Subcutaneous abdominal adipose tissue (tissue), 5 donors: ENCODE results near the gene KCNH6.

Source experiments
- H3K27ac ChIP-seq: one replicate; pipeline ENCODE4 v1.7.0; 2013; ENCODE audit warnings: low read depth, mild to moderate bottlenecking, inconsistent platforms, low read length, moderate library complexity
- H3K27me3 ChIP-seq, 5 donors: one replicate each; pipeline ENCODE4 v1.7.0; 2013; ENCODE audit warnings: low read length in 5 of 5, inconsistent platforms in 1 of 5; ENCODE audit not compliant: control insufficient read depth in 5 of 5, insufficient read depth in 4 of 5
- H3K36me3 ChIP-seq, 5 donors: one replicate each; pipeline ENCODE4 v1.7.0; 2013; ENCODE audit warnings: low read length in 5 of 5; ENCODE audit not compliant: control insufficient read depth in 5 of 5, insufficient read depth in 5 of 5
- H3K4me1 ChIP-seq, 5 donors: one replicate each; pipeline ENCODE4 v1.7.0; 2013; ENCODE audit warnings: low read length in 5 of 5, mild to moderate bottlenecking in 3 of 5, moderate library complexity in 1 of 5; ENCODE audit not compliant: control insufficient read depth in 5 of 5, insufficient read depth in 5 of 5
- H3K4me3 ChIP-seq, 5 donors: one replicate each; pipeline ENCODE4 v1.7.0; 2013; ENCODE audit warnings: low read length in 5 of 5, low read depth in 1 of 5
- H3K9ac ChIP-seq, 5 donors: one replicate each; pipeline ENCODE4 v1.7.0; 2013; ENCODE audit warnings: low read length in 5 of 5, mild to moderate bottlenecking in 4 of 5, moderate library complexity in 3 of 5
- H3K9me3 ChIP-seq, 5 donors: one replicate each; pipeline ENCODE4 v1.7.0; 2013; ENCODE audit warnings: low read length in 5 of 5; ENCODE audit not compliant: control insufficient read depth in 5 of 5
- donor health status: healthy.
- donor health status: healthy.
- donor health status: healthy.
- donor health status: healthy.
- donor health status: healthy.

The KCNH6 gene

DNA sequence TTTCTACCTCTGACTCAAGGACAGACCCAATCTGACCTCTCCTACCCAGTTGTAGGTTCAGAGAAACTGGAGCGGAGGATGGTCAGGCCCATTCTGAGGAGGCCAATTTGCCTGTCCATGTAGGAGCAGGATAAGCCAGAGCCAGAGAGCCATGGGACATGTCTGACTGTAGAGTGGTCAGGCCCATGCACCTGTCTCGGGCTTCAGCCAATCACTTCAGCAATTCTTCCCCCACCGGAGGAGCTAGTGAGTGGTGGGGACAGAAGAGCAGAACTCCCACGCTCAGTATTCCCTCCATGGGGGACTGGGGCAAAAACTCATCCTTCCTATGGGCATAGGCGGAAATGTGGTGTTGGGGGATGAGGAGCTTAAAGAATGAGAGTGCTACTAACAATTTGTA, 41.4 kb downstream of the KCNH6 start:
- Histone ChIP-seq H3K27ac (no peak overlapping the region), H3K9me3 (no peaks in the 10 kb centered on the region), H3K27me3 (no peaks in the 10 kb centered on the region), H3K9ac (no peak overlapping the region), H3K4me3 (no peak overlapping the region), H3K4me1 (peaks cover 0 to 11% (median 0%) of the 10 kb centered on the region in 5 donors), H3K36me3 (peaks cover 0 to 2% (median 0%) of the 10 kb centered on the region in 5 donors)

DNA sequence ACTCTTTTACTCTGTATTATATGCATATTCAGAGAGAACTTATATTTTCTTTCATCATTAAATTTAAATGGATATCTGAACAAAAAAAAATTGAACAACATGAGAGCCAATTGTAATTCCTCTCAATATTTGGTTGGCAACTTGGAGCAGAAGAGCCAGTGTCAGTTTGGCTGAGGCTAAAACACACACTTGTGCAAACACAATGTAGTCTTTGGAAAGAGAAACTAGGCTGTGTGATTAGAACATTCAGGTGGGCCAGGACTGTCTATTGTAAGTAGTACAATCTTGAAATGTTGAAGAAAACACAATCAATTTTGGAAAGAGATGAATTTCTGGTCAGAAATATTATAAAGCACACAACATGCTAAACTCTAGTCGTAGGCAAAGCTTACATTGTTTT, 44.1 kb downstream of the KCNH6 start:
- H3K4me3 ChIP-seq: no peak overlapping the region

DNA sequence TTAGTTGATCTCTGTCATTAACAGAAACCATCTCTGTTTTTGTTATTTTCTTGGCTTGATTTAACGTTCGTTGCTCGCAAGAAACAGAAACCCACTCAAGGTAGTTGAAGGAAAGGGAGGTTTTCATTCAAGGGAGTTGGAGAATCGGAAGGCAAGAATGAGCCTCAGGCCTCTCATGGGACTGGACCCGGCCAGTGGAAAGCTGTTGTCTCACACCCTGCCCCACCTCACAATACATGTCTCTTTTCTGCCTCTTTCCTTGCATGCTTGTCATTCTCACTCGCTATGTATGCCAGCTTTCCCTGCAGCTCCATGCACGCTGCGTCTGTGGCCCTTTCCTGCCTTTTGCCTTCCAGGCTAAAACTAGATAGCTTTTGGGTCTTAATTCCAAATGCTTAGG, 45.4 kb downstream of the KCNH6 start:
- Histone ChIP-seq H3K27ac (no peak overlapping the region), H3K36me3 (peaks cover 0 to 2% (median 0%) of the 10 kb centered on the region in 5 donors), H3K27me3 (no peaks in the 10 kb centered on the region), H3K4me1 (no peaks in the 10 kb centered on the region), H3K4me3 (no peak overlapping the region), H3K9ac (no peak overlapping the region), H3K9me3 (no peaks in the 10 kb centered on the region)

More for the DNA sequence above, 44.1 kb downstream of the KCNH6 start:
- H3K36me3 ChIP-seq: peaks cover 0 to 2% (median 0%) of the 10 kb centered on the region in 5 donors
- no peak overlapping the region for H3K9ac ChIP-seq
- H3K27me3 ChIP-seq: no peaks in the 10 kb centered on the region
- no peaks in the 10 kb centered on the region for H3K9me3 ChIP-seq
- H3K27ac ChIP-seq: no peak overlapping the region
- peaks cover 0 to 5% (median 0%) of the 10 kb centered on the region in 5 donors for H3K4me1 ChIP-seq

DNA sequence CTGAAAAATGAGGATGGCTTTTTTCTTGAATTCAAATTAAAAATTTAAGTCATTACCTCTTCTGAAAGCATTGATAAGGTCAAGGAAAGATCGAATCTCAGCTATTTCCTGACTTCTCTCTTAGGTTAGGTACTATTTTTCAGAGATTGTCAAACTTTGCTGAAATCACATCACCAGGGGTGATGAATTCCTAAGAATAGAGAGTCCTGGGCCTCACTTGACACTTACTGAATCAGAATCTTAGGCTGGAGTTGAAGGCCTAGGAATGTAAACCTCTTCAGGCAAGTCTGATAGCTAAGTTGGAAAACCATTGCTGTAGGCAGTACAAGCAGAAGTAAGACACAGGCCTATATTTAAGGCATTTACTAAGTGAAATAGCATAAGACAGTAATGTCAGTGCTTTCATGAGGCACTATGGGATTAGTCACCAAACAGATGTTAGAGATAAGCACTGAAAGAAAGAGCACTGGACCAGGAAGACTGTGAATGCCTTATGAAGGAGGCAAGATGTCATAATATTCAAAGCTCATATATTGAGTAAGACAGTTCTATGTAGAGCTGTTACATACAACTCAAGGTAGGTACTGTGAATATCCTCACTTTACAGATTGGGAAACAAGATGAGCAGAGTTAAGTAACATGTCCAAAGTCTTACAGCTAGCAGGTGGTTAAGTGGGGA, 48.6 kb downstream of the KCNH6 start:
- Histone ChIP-seq H3K27ac (no peak overlapping the region), H3K9ac (no peak overlapping the region), H3K4me3 (no peak overlapping the region), H3K4me1 (no peaks in the 10 kb centered on the region), H3K9me3 (no peaks in the 10 kb centered on the region), H3K36me3 (peaks cover 0 to 2% (median 0%) of the 10 kb centered on the region in 5 donors), H3K27me3 (no peaks in the 10 kb centered on the region)

DNA sequence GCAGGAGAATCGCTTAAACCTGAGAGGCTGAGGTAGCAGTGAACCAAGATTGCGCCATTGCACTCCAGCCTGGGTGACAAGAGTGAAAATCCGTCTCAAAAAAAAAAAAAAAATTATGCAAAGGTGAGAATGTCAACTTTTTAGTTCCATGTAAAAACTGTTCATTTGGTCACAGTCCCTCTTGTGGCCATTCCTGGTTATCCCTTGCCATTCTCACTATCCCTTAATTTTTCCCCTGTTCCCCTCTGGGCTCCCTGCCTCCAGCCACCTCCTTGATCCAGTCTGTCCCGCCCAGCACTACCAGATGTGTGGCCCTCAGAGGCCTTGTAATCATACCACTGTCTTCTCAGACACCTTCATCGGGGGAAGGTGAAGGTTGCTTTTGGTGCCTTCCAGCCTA, 50.5 kb downstream of the KCNH6 start:
- peaks cover 0 to 5% (median 0%) of the 10 kb centered on the region in 5 donors for H3K36me3 ChIP-seq
- H3K4me3 ChIP-seq: no peak overlapping the region
- H3K9me3 ChIP-seq: no peaks in the 10 kb centered on the region
- no peaks in the 10 kb centered on the region for H3K27me3 ChIP-seq
- H3K27ac ChIP-seq: no peak overlapping the region
- no peaks in the 10 kb centered on the region for H3K4me1 ChIP-seq
- no peak overlapping the region for H3K9ac ChIP-seq

DNA sequence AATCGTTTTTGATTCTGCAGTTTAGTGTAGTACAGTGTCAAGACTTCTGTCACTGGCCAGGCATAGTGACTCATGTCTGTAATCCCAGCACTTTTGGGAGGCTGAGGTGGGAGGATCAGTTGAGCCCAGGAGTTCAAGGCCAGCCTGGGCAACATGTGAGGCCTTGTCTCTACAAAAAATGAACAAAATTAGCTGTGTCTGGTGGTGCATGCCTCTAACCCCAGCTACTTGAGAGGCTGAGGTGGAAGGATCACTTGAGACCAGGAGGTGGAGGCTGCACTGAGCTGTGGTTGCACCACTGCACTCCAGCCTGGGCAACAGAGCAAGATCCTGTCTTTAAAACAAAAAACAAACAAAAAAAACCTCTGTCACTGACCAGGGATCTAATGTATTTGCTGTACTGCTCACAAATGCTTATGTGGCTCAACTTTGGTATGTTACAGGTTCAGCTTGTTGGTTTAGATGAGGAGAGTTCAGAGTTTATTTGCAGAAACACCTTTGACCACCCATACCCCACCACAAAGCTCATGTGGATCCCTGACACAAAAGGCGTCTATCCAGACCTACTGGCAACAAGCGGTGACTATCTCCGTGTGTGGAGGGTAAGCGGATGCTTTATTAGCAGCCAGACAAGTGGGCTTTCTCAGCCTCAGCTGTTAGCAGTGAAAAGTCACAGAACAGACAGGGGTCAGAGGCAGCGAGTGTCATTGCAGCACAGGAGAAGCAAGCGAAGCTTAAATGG, 55.0 kb downstream of the KCNH6 start:
- Histone ChIP-seq H3K4me3 (no peak overlapping the region), H3K36me3 (peaks cover 13 to 43% (median 29%) of the 10 kb centered on the region in 5 donors), H3K4me1 (peaks cover 0 to 17% (median 0%) of the 10 kb centered on the region in 5 donors), H3K27me3 (no peaks in the 10 kb centered on the region), H3K9ac (no peak overlapping the region), H3K27ac (no peak overlapping the region), H3K9me3 (no peaks in the 10 kb centered on the region)

DNA sequence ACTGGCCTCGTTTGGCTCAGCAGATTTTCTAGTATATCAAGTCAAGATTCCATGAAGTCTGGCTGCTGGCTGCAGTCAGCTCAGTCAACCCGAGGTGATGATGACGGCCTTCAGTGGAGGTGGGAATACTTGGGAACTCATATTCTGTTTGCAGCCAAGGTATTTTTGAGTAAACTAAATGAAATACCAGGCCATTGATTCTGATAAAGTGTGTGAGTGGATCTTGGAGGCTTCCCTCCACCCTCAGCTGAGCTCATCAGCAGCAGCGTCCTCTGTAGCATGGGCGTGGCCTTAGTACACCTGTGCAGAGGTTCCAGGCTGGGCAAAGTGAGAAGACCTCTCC, 55.6 kb downstream of the KCNH6 start:
- Histone ChIP-seq H3K27ac (no peak overlapping the region), H3K36me3 (peaks cover 13 to 48% (median 35%) of the 10 kb centered on the region in 5 donors), H3K9ac (no peak overlapping the region), H3K27me3 (no peaks in the 10 kb centered on the region), H3K4me3 (no peak overlapping the region), H3K4me1 (peaks cover 0 to 17% (median 0%) of the 10 kb centered on the region in 5 donors), H3K9me3 (no peaks in the 10 kb centered on the region)

DNA sequence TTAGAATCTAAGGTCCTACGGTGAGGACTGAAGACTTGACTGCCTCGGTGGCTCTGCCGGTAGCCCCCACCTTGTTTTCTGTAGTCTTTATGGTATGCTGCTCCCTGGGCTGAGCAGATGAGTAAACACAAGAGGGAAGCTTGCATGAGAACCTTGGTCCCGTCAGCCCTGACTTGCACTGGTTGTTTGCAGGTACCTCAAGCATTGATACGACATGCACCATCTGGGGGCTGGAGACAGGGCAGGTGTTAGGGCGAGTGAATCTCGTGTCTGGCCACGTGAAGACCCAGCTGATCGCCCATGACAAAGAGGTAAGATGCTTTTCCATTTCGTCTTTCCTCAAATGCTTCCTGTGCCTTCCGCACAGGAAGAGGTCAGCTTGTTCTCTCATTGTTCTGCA, 56.5 kb downstream of the KCNH6 start:
- Histone ChIP-seq H3K4me1 (peaks cover 0 to 17% (median 0%) of the 10 kb centered on the region in 5 donors), H3K36me3 (peaks cover 13 to 57% (median 39%) of the 10 kb centered on the region in 5 donors), H3K9me3 (no peaks in the 10 kb centered on the region), H3K9ac (no peak overlapping the region), H3K4me3 (no peak overlapping the region), H3K27ac (no peak overlapping the region), H3K27me3 (no peaks in the 10 kb centered on the region)

DNA sequence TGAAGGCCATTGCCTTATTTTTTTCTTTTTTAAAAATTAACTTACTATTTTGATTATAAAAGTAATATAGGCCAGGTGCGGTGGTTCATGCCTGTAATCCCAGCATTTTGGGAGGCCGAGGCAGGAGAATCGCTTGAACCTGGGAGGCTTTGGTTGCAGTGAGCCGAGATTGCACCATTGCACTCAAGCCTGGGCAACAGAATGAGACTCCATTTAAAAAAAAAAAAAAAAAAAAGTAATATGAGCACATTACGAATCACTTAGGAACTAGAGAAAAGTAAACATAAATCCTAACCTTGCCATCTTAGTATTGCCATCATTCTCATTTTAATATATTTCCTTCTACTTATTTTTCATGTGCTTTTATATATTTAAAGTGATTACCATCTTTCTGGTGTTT, 64.6 kb downstream of the KCNH6 start:
- H3K9me3 ChIP-seq: no peaks in the 10 kb centered on the region
- no peak overlapping the region for H3K27ac ChIP-seq
- H3K4me3 ChIP-seq: no peak overlapping the region
- H3K9ac ChIP-seq: no peak overlapping the region
- peaks cover 12 to 90% (median 78%) of the 10 kb centered on the region in 5 donors for H3K36me3 ChIP-seq
- no peaks in the 10 kb centered on the region for H3K27me3 ChIP-seq
- H3K4me1 ChIP-seq: no peaks in the 10 kb centered on the region

DNA sequence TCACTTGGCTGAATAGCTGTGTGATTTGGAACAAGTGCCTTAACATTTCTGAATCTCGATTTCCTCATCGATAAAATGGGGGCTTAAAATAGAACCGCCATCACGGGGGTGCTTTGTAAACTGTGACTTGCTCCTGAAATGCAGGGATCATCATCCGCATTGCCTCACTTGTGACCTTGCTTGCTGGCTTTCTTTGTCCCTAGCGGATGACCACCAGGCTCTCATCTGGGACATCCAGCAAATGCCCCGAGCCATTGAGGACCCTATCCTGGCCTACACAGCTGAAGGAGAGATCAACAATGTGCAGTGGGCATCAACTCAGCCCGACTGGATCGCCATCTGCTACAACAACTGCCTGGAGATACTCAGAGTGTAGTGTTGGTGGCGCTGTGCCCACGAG, 65.6 kb downstream of the KCNH6 start:
- Histone ChIP-seq H3K9me3 (no peaks in the 10 kb centered on the region), H3K27me3 (no peaks in the 10 kb centered on the region), H3K9ac (no peak overlapping the region), H3K36me3 (peaks cover 8 to 89% (median 74%) of the 10 kb centered on the region in 5 donors), H3K27ac (no peak overlapping the region), H3K4me3 (no peak overlapping the region), H3K4me1 (no peaks in the 10 kb centered on the region)
